Tibial nerve (tissue), 4 donors: ENCODE results near the gene GATA5. TPM values are rescaled to one million over a fixed set of nuclear protein-coding genes. Genes with fewer than 3 reads are reported as not detected.

ENCODE experiments used
- DNase-seq, 2 donors: peaks; one replicate each; pipeline ENCODE4 v3.0.0-alpha.2; 2019; ENCODE audit warnings: low spot score in 2 of 2
- H3K27ac ChIP-seq, 4 donors: fragments of 200-600 bp; sonication (generic) in 3 of 4; one replicate each; pipeline ENCODE4 v1.5.1; 2017 to 2019; ENCODE audit warnings: mild to moderate bottlenecking in 1 of 4
- H3K27me3 ChIP-seq, 2 donors: fragments of 200-600 bp; sonication (generic) in 1 of 2; one replicate each; pipeline versions ENCODE4 v1.5.1 to v1.6.0; 2017 to 2019
- H3K36me3 ChIP-seq, 3 donors: fragments of 200-600 bp; sonication (generic); one replicate each; pipeline ENCODE4 v1.5.1; 2018 to 2019
- H3K4me1 ChIP-seq, 4 donors: fragments of 200-600 bp; sonication (generic) in 3 of 4; one replicate each; pipeline ENCODE4 v1.5.1; 2017 to 2019
- H3K4me3 ChIP-seq, 4 donors: fragments of 200-600 bp; sonication (generic) in 3 of 4; one replicate each; pipeline ENCODE4 v1.5.1; 2017 to 2019; ENCODE audit warnings: mild to moderate bottlenecking in 1 of 4, moderate library complexity in 1 of 4
- H3K9me3 ChIP-seq, 4 donors: fragments of 200-600 bp; sonication (generic) in 3 of 4; one replicate each; pipeline ENCODE4 v1.5.1; 2017 to 2019
- EP300 ChIP-seq, 2 donors: sonication (generic); formaldehyde crosslinking; IDR thresholded peaks; one replicate each; pipeline ENCODE4 v1.6.1; 2017; ENCODE audit warnings: antibody characterized with exemption in 2 of 2, mild to moderate bottlenecking in 1 of 2
- POLR2A ChIP-seq, 2 donors: fragments of 450-650 bp; IDR thresholded peaks; one replicate each; pipeline ENCODE4 v1.6.1; 2017; ENCODE audit warnings: antibody characterized with exemption in 2 of 2, mild to moderate bottlenecking in 2 of 2, moderate library complexity in 2 of 2
- WGBS, 2 donors: methylation state at CpG; one replicate each; pipeline ENCODE4 v1.1.5; 2018; 5-methylcytosine and 5-hydroxymethylcytosine counted together
- total RNA-seq, 4 donors: library from RNA; depleted of rRNA; stranded (reverse); fragments of >200 nt; gene quantifications; one replicate each; pipeline ENCODE4 v1.1.0, GENCODE V29; 2016
- TF ChIP-seq, protein P1 (sequence below), 5 experiments: fragments of 200-600 bp in 3 of 5; fragments of 450-650 bp in 2 of 5; sonication (generic) in 3 of 5; IDR thresholded peaks; one replicate each; pipeline ENCODE4 v1.5.1; 2016 to 2019; ENCODE audit warnings: antibody characterized with exemption in 5 of 5, mild to moderate bottlenecking in 3 of 5, moderate library complexity in 2 of 5

Gene GATA5
- total RNA-seq, 4 donors from 2014 or later, result 0.20 TPM; not detected in 3

DNA sequence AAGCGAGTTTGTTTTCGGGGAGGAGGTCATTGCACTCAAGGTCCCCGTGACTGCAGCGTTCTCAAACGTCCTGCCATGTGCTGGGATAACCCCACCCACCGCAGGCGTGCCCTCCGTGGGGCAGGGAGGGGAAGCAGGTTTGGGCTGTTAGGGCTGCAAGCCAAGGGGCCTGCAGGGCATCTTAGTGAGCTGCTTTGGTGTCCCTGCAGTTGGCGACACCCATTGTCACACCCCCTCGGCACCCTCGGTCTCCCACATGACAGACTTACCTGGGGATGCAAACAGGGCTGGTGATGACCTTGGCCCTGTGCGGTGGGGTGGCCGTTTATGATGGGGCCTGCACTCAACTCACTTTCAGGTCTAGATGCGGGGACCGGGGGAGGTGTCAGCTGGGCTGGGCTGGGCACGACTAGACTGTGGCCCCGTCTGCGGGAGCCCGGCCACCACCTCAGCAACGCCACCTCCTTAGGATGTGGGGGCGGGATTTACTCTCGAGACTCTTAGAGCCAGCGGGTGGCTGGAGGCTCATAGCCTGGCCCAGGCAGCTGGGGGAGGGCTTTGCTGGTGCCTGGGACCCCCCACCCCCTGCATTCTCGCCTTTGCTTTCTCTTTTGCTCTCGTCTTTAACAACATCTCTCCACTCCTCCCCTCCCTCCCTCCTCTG is 6.5 kb upstream of the GATA5 start:
- H3K4me1 ChIP-seq, result peaks cover 0 to 16% (median 0%) of the 10 kb centered on the region in 4 donors
- no peaks in the 10 kb centered on the region for H3K9me3 ChIP-seq
- no peak overlapping the region for H3K4me3 ChIP-seq
- peaks cover 0 to 99% of the 10 kb centered on the region in 2 donors for H3K27me3 ChIP-seq
- no peak for DNase-seq
- TF ChIP-seq POLR2A (IDR thresholded peaks at IDR 0.05) (no peak), EP300 (IDR thresholded peaks at IDR 0.05) (no peak)
- TF ChIP-seq, protein P1, sequence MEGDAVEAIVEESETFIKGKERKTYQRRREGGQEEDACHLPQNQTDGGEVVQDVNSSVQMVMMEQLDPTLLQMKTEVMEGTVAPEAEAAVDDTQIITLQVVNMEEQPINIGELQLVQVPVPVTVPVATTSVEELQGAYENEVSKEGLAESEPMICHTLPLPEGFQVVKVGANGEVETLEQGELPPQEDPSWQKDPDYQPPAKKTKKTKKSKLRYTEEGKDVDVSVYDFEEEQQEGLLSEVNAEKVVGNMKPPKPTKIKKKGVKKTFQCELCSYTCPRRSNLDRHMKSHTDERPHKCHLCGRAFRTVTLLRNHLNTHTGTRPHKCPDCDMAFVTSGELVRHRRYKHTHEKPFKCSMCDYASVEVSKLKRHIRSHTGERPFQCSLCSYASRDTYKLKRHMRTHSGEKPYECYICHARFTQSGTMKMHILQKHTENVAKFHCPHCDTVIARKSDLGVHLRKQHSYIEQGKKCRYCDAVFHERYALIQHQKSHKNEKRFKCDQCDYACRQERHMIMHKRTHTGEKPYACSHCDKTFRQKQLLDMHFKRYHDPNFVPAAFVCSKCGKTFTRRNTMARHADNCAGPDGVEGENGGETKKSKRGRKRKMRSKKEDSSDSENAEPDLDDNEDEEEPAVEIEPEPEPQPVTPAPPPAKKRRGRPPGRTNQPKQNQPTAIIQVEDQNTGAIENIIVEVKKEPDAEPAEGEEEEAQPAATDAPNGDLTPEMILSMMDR (IDR thresholded peaks at IDR 0.05), result no peak
- H3K36me3 ChIP-seq, result no peaks in the 10 kb centered on the region
- no peak overlapping the region for H3K27ac ChIP-seq
- 3 to 11% methylated on average over 16 to 25 of the region's 25 CpGs for WGBS, 2 donors

GRCh38 chr20:62481425-62482145 is 5.8 kb upstream of the GATA5 start:
- Histone ChIP-seq H3K27me3 (peaks cover 0 to 97% of the 10 kb centered on the region in 2 donors), H3K4me3 (no peak overlapping the region), H3K4me1 (peaks cover 0 to 19% (median under 1%) of the 10 kb centered on the region in 4 donors), H3K27ac (no peak overlapping the region), H3K9me3 (no peaks in the 10 kb centered on the region), H3K36me3 (no peaks in the 10 kb centered on the region)
- 18 to 21% methylated on average over 25 to 27 of the region's 29 CpGs for WGBS, 2 donors
- TF ChIP-seq, protein P1 (IDR thresholded peaks at IDR 0.05), result no peak
- no peak for TF ChIP-seq EP300 (IDR thresholded peaks at IDR 0.05)
- TF ChIP-seq POLR2A (IDR thresholded peaks at IDR 0.05), result no peak
- no peak for DNase-seq

- no peak for DNase-seq
- Histone ChIP-seq H3K27ac (no peak overlapping the region), H3K9me3 (no peaks in the 10 kb centered on the region), H3K4me1 (peaks cover 0 to 32% (median 9%) of the 10 kb centered on the region in 4 donors), H3K36me3 (no peaks in the 10 kb centered on the region), H3K4me3 (no peak overlapping the region), H3K27me3 (peaks cover 0 to 94% of the 10 kb centered on the region in 2 donors)
- 53 to 60% methylated on average over 4 to 9 of the region's 9 CpGs for WGBS, 2 donors
- TF ChIP-seq, protein P1 (IDR thresholded peaks at IDR 0.05), result no peak
- TF ChIP-seq POLR2A (IDR thresholded peaks at IDR 0.05), result no peak
- no peak for TF ChIP-seq EP300 (IDR thresholded peaks at IDR 0.05)
These were observed 4.5 kb upstream of the GATA5 start for GRCh38 chr20:62480318-62480717.

DNA sequence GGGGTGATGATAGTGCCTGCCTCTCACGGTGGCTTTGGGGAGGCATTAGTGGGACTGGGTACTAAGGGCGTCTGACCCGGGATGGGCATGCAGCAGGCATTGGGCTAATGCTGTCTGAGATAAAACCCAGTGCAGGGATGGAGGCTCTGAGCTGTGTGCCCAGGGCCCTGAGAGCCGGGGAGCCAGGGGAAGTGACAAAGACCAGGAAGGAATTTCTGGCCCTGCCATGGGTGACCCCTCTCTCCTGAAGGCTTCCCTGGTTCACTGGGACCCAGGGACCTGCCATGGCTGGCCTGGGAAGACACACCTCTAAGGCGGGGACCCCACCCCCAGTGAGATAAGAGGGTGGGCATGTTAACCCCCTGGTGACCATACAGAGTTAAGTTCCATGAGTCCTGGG is 3.9 kb upstream of the GATA5 start:
- peaks cover 0 to 94% of the 10 kb centered on the region in 2 donors for H3K27me3 ChIP-seq
- no peaks in the 10 kb centered on the region for H3K9me3 ChIP-seq
- peaks cover 0 to 38% (median 11%) of the 10 kb centered on the region in 4 donors for H3K4me1 ChIP-seq
- TF ChIP-seq, protein P1 (IDR thresholded peaks at IDR 0.05), result no peak
- TF ChIP-seq EP300 (IDR thresholded peaks at IDR 0.05) (no peak), POLR2A (IDR thresholded peaks at IDR 0.05) (no peak)
- H3K27ac ChIP-seq, result no peak overlapping the region
- H3K4me3 ChIP-seq, result no peak overlapping the region
- DNase-seq, result no peak
- H3K36me3 ChIP-seq, result no peaks in the 10 kb centered on the region
- WGBS, 2 donors, result 36 to 65% methylated on average over 3 to 5 of the region's 5 CpGs

DNA sequence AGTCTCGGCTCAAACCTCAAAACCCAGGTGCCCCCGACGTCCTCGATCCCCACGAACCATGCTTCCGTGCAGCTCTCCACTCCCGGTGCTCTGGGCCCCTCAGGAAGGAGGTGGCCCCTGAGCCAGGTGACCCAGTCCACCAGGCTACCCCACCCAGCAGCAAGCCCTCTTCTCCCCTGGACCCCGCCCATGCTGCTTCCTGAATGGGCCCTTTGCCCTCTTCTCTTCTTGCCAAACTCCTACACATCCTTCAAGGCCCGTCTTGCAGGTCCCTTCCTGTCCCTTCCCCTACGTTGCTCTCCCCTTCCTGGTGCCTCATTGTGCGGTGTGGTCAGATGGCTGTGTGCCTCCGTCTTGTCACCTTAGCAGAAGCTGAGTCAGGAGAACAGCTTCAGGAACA is 3.4 kb upstream of the GATA5 start:
- no peaks in the 10 kb centered on the region for H3K9me3 ChIP-seq
- H3K27me3 ChIP-seq, result peaks cover 0 to 94% of the 10 kb centered on the region in 2 donors
- no peak overlapping the region for H3K27ac ChIP-seq
- H3K4me3 ChIP-seq, result no peak overlapping the region
- TF ChIP-seq EP300 (IDR thresholded peaks at IDR 0.05) (no peak), POLR2A (IDR thresholded peaks at IDR 0.05) (no peak)
- TF ChIP-seq, protein P1 (IDR thresholded peaks at IDR 0.05), result no peak
- peaks cover 0 to 42% (median 11%) of the 10 kb centered on the region in 4 donors for H3K4me1 ChIP-seq
- WGBS, 2 donors, result 67 to 80% methylated on average over 12 of the region's 12 CpGs
- no peaks in the 10 kb centered on the region for H3K36me3 ChIP-seq
- no peak for DNase-seq
